Measurements from ENCODE around the gene NHERF1.

The NHERF1 gene

DNA sequence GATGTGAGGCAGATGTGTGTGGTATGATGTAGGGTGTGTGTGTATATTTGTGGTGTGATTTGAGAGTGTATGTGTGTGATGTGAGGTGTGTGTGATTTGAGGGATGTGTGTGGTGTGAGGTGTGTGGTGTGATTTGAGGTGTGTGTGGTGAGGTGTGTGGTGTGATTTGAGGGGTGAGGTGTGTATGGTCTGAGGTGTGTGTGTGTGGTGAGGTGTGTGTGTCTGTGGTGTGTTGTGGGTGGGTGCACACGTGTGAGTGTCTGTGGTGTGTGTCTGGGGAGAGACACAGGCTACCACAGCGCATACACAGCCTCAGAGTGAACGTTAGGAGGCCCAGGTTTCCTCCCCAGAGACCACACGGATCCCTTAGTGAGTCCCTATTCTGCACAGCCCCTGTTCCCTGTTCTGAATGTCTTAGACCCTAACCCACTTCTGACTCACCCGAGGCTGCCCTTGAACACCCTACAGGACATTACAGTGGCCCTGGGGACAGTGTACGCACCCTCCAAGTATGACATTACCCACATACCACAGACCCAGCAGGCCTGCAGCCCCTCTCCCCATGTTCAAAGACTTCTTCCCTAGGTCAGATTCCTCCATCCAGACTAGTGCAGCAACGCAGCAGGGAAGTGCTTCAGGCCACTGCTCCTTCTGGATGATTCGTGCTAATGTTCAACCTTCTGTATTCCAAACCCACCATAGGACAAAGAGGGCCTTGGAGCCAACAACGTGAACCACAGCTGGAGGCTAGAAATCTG lies 14.9 kb upstream of the NHERF1 start:
- no peak for DNase-seq

DNA sequence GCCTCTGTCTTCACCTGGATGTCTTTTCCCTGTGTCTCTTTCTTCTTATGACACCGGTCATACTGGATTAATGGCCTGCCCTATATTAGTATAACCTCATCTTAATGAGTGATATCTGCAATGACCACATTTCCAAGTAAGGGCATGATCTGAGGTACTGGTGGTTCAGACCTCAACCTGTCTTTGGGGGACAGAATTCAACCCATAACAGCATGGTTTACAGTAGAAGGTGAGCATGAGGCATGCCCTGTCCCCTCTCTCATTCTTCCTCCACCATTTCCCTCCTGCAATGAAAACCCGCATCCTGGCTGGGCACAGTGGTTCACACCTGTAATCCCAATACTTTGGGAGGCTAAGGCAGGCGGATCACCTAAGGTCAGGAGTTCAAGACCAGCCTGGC lies 14.2 kb upstream of the NHERF1 start:
- no peak for DNase-seq

DNA sequence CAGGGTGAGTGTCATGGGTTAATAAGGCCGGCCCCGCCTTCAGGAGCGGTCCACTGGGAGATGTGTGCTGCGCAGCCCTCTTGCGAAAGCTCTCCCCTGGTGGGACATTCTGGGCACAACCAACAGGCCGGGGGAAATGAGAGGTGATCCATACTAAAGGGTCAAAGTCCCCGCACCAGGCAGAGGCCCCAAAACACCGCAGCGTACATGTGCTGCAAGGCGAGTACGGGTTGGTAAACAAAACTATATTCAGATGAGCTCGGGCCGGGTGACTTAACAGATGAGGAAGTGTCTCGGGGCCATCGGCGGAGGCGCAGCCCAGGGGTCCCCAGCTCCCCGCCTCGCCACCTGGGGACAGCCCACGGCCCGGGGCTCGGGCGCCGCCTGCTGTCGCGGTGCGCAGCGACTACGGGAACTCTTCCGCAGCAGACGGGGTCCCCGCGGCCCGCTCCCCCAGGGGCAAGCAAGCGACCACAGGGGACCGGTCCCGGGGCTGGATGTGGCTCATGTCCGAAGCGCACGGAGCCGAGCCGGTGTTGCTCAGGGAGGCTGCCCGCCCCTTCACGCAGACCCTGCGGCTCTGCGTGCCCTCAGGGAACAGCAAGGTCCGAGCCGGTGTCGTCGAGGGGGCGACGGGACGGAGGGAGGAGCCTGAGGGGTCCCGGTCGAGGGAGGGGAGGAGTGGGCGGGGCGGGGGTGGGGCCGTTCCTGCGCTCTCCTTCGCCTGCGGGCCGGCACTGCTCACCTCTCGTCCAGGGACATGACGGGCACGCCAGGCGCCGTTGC lies 11.7 kb upstream of the NHERF1 start, which contains the start of gene RAB37:
Gene RAB37, plus strand, starts transcription at position 744 of the 786 bp plus-strand sequence. Its CDS starts 17 bp downstream, at position 761.
- DNase-seq = no peak

DNA sequence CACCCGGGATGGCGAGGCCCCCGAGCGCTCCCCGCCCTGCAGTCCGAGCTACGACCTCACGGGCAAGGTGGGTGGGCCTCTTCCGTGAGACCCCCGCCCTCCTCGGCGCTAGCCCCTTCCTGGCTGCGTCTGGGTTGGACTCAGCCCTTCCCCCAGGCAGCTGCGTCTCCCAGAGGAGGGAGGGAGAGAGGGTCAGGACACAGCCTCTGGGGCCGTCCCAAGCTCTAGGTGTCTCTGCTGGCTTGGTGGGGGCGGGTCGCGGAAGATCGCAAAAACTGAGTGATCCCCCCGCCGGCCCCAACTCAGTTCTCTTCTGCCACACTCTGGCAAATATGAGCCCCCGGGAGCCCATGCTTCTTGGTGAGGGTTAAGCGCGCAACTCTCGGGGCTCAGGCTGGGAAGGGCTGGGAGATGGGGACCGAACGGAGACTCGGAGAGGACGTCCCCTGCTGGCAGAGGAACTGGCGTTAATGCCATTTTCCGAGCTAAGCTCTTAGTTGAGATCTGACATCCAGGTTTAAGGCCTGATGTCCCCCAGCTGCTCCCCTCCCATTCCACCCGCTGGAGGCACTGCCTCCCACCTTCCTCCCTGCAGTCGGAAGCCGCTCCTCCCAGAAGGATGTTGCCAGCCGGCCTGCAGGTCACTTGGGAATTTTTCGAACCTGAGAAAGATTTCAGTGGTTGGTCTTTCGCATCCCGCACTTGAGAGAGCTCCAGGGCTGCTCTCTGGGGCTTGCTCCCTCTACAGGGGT lies 11.0 kb upstream of the NHERF1 start:
- DNase-seq = peak; percentile 35

DNA sequence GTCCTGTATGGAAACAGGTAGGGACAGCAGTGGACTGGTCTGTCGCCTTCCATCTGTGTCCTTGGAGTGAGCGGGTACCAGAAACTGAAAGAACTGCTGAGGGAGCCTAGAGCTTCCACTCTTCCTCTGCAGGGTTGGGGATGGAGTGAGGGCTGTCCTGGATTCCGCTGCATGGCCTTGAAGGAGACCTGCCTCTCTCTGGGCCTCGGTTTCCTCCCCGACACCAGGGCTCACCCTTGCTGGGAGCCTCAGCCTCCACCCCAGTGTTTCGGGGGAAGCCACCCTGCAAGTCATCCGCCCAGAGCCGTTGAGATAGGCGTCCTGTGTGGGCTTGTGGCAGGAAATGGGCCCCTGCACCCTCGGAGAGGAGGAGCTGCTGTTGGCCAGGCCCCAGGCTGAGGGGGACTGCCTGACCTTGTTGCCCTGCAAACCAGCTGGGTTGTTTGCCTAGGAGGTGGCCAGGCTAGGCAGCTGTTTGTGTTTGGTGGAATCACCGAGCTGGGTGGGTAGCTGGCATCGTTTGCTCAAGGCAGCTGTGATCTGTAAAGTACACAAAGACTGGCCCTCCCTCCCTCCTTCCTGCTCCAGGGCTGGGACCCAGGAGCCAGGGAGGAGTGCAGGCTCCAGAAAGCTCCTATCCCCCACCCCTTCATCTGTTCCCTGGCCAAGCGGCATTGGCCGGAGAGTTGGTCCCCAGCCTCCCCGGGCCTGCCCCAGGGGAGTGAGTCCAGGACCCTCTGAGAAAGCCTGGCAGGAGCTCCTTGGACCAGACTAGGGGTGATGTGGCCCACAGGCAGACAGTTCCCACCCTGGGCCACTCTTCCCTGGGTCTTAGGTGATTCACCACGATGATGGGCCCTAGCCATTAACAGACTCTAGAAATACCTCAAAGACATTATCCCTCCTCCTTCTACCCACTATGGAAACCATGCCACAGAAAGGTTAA lies 10.1 kb upstream of the NHERF1 start:
- DNase-seq = no peak

DNA sequence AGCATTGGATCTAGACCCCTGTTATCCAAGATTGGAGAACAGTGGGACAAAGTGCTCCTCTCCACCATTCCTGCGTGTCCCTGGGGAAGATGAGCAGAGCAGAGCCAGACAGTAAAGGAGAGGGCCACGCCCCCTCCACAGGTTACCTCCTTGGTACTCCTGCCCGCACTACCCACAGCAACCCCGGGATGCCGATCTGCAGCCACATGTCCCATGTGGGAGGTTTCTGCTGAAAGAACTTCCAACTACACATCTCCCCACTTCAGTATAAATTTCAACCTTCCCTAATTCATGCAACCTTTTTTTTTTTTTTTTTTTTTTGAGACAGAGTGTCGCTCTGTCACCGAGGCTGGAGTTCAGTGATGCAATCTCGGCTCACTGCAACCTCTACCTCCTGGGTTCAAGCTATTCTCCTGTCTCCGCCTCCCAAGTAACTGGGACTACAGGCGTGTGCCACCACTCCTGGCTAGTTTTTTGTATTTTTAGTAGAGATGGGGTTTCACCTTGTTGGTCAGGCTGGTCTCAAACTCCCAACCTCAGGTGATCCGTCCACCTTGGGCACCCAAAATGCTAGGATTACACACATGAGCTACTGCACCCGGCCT lies 9.1 kb upstream of the NHERF1 start:
- no peak for DNase-seq

DNA sequence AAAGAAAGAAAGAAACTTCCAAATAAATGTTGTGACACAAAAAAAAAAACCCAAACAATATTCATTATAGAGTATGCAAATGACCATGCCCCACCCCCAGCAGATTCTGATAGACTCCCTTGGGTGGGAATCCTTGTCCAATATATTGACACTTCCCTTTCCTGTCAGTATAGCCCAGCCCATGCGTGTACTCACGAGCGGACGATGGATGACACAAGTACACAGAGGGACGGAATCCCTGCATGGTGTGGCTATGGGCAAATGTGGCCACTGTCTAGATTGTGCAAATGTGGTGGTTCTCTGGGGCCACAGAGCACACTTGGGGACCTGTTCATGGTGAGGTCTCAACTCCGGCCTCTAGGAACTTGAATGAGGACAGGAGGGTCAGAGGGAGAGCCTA lies 8.3 kb upstream of the NHERF1 start:
- no peak for DNase-seq

DNA sequence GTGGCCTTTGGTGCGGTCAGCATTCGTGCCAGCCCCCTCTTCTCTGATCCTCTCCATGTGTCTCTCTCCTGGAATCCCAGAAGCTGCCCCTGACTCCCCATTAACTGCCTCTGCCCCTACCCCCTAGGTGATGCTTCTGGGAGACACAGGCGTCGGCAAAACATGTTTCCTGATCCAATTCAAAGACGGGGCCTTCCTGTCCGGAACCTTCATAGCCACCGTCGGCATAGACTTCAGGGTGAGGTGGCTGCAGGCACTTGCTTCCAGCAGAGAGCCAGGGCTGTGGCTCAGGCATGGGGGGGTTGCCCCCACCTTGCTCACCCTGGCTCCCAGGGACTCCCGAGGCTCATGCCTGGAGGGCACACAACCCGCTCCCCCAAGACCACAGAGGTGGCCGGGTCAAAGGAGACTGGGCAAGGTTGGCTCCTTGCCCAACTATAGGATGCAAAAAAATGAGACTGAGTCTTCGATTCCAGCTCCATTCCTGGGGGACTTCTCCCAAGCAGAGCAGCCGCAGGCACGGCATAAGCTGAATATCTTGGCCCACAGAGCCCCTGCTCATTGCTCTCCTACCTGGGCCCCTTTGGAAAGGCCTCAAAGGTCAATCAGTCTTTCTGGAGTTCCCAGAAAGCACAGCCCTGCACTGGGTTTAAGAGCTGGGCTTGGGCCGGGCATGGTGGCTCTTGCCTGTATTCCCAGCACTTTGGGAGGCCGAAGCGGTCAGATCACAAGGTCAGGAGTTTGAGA lies 7.6 kb upstream of the NHERF1 start:
- no peak for DNase-seq

DNA sequence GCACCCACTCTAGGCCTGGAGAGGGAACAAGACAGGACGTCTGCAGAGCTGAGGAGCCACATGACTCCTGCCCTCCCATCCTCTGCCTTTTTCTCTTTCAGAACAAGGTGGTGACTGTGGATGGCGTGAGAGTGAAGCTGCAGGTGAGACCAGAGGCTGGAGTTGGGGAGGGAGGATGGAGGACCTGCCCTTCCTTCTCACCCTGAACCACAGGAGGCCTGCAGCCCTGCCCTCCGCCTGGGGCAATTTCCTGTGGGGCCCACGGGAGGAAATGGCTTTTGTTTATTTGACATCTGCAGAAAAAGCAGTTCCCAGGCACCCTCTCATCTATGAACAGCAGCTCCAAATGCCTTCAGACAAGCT lies 6.3 kb upstream of the NHERF1 start:
- DNase-seq = peak; percentile 53

DNA sequence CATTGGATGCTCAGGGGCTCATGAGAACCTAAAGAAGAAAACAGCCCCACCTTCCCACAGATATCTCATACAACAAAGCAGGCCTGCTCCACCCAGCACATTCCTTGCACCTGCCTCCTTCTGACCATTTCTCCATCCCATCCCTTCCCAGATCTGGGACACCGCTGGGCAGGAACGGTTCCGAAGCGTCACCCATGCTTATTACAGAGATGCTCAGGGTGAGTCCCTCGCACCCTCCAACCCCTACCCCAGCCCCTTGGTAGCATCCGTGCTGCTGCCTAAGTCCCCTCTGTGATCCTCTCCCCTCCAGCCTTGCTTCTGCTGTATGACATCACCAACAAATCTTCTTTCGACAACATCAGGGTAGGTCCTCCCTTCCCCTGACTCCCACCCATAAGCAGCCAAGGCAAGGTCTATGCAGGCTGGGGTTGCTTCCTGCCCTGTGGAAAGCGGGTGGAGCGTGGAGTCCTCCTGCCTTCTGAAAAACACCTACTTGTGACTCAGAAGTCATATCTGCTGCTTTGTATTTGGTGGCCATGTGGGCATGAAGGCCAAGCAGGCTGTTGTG lies 5.4 kb upstream of the NHERF1 start:
- no peak for DNase-seq

DNA sequence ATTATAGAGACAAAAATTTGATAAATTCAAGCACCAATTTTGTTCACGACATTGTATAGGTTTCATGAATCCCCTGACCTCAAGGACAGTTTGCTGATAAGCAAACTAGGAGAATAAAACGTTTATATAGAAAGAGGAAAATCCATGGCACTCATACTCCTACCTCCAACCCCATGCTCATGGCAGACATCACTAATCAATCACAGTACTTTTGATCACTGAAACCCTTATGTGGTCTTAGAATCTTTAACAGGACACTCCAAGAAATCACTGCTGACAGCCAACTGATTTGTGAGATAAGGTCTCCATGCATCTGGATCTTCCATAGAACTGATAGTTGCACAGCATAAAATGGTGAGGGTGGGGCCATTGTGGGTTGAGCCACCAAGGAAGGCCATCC lies 4.7 kb upstream of the NHERF1 start:
- no peak for DNase-seq

DNA sequence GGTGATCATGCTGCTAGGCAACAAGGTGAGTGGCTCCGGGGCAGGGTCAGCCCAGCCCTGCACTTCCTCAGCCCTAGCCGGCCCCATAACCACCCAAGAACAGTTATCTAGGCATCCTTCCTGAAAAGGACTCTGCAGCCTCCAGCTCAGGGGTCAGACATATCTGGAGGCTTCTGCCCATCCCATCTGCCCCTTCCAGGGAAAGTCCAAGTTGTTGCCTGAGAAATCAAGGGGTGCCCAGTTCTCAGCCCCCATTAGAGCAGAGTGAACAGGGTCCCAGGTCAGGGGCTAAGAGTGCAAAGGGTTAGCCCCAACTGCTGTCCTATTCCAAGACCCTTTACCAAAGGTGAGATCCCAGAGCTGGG lies 4.1 kb upstream of the NHERF1 start:
- DNase-seq = no peak

DNA sequence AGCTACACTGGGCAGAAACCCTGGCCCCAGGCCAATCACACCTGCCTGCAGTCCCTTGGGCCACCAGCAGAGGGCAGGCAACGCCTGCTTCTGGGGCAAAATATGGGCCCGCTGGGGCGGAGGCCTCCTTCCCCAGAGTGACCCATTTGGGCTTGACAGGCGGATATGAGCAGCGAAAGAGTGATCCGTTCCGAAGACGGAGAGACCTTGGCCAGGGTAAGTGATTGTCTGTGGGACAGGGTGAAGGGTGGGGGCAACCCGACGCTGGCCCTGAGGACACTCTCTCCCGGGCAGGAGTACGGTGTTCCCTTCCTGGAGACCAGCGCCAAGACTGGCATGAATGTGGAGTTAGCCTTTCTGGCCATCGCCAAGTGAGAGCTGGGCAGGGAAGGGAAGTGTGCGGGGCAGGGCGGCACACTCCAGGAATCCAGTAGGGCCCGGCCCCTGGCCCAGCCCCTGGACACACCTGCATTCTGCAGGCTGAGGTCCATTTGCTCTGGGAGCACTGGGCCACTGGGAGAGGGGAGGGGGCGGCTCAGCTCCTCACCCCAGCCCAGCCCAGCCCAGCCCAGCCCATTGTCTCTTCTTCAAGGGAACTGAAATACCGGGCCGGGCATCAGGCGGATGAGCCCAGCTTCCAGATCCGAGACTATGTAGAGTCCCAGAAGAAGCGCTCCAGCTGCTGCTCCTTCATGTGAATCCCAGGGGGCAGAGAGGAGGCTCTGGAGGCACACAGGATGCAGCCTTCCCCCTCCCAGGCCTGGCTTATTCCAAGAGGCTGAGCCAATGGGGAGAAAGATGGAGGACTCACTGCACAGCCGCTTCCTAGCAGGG lies 3.5 kb upstream of the NHERF1 start:
- peak; percentile 66 for DNase-seq

DNA sequence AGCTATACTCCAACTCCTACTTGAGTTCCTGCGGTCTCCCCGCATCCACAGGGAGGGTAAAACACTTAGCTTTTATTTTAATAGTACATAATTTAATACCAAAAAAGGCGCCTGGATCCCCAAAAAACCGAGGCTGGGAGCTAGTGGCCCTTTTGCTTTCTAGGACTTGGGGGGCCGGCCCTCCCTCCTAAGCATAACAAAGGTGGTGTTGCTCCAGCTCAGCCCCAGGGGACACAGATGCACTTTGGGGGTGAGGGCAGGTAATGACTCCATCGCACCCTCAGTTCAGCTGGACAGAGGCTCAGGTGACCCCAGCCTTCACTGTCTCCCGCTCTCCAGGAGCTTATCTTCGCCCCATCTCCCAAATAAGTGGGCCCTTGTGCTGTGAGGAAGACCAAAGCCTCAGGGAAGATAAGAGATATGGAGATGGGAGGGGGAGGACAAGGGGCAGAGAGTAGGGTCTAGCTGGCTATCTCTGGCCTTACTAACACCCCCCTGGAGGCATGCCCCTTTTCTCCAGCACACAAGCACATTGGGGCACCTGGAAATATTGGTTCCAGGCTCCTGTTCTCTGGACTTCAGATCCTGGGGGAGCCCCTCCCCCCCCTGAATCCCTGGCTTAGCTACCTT lies 2.8 kb upstream of the NHERF1 start:
- DNase-seq = no peak

DNA sequence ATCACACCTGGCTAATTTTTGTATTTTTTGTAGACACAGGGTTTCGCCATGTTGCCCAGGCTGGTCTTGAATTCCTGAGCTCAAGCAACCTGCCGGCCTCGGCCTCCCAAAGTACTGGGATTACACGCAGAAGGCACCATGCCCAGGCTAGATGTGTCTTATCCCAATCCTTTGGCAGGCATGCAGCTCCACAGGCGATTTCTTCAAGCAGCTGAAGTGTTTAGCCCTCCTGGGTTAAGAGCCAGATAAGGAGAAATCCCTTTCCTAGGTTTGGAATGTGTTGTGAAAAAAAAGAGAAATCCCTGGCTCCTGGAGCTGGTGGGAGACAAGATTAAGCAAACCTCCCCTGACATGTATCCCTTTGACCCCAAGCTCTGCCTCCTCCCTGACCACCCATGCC lies 2.1 kb upstream of the NHERF1 start:
- no peak for DNase-seq

DNA sequence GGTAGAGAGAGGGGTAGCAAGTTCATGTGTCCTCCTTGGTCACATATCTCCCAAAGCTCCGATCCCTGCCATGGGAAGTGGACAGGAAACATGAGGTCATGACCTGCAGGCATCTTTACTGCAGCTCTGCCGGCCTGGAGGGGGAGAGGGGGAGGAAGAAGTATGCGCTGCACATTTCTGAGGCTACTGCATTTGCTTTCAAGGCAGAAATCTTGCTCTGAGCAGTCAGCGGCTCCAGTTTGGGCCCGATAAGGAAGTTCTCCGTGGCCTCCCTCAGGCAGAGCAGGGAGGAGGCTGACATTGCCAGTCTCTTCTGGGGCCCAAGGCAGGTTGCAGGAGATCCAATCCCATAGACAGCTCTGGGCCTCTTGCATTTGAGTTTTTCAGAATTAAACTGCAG lies 1.5 kb upstream of the NHERF1 start:
- DNase-seq = peak; percentile 45

DNA sequence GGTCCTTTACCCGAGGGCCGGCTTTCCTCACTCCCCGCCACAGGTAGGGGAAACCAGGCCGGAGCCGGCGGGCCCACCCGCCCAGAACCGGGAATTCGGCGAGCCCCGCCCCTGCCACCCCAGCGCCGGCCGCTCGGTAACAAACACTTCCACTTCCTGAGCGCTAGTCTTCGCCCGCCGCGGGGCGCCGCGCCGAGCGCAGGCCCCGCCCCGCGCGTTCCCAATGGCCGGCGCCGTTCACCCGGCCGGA lies 224 bp upstream of the NHERF1 start:
- no peak for DNase-seq

DNA sequence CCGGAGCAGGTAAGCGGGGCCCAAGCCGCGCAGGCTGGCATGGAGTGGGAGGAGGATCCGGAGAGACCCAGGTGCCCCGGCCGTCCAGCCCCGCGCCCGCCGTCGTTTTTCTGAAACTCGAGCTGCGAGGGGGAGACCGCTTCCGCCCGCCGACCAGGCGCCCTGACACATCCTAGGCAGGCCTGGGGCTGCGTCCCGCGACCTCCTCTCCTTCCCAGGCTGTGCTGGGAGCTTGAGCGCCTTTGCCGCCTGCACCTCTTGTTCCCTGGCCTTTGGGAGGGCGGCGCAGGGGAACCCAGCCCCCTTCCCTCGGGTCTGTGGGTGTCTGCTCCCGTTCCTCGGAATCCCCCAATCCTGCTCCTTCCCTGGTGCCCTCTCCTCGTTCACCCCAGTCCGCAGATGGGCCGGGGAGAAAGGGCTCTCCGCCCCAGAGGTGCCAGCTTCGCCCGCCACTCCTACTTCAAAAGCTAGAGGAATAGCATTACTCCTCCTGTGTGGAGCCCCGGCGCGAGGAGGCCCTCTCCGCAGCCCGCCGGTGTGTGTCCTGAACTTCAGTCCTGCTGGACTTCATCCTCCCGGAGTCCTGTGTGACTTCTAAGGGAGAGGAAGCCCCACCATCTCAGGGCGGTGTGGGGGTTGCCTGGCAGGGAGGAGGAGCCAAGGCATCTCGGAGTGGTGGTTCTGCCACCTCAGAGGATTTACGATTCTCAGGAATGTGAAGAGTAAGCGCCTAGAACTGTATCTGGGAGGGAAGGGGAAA lies 1.0 kb downstream of the NHERF1 start:
- DNase-seq = peak; percentile 72

DNA sequence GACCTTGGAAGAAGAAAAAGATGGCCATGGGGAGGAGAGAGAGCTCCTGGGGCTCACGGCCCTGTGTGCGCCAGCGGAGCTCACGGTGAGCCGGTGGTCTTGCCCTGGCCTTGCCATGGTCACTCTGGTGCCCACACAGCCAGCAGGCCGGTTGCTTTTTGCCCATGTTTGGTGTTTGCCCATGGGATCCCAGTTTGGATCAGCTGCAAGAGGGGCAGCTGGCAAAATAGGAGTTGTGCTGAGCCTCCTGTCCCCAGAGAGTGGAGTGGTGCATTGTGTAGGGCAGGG lies 1.6 kb downstream of the NHERF1 start:
- no peak for DNase-seq
